Stomach (tissue), 9 donors: ENCODE measurements around the gene CA12. TPM values are rescaled to one million over a fixed set of nuclear protein-coding genes. Genes with fewer than 3 reads are reported as not detected.
A peak's percentile ranks its signal among the peaks of the same experiment; 100 is the strongest.

ENCODE experiments used
- DNase-seq, 2 donors: peaks; one replicate each; pipeline versions ENCODE4 v3.0.0 to v3.0.0-alpha.2; 2013 to 2019
- H3K27ac ChIP-seq, 5 donors: fragments of 200-600 bp in 4 of 5; sonication (generic) in 4 of 5; one replicate each; pipeline ENCODE4 v1.5.1; 2013 to 2019; ENCODE audit warnings: mild to moderate bottlenecking in 1 of 5, moderate library complexity in 1 of 5
- H3K27me3 ChIP-seq, 3 donors: fragments of 200-600 bp; sonication (generic); one replicate each; pipeline ENCODE4 v1.5.1; 2017 to 2019; ENCODE audit warnings: mixed run types in 1 of 3
- H3K36me3 ChIP-seq, 4 donors: fragments of 200-600 bp; sonication (generic); 1 replicate in 3 of 4; 2 replicates in 1 of 4; pipeline ENCODE4 v1.5.1; 2016 to 2019
- H3K4me1 ChIP-seq, 4 donors: fragments of 200-600 bp; sonication (generic); one replicate each; pipeline ENCODE4 v1.5.1; 2016 to 2019
- H3K4me3 ChIP-seq, 4 donors: fragments of 200-600 bp; sonication (generic) in 3 of 4; one replicate each; pipeline ENCODE4 v1.5.1; 2016 to 2019; ENCODE audit warnings: mild to moderate bottlenecking in 1 of 4
- H3K9me3 ChIP-seq, 4 donors: fragments of 200-600 bp; sonication (generic); one replicate each; pipeline ENCODE4 v1.5.1; 2016 to 2019
- EP300 ChIP-seq: sonication (generic); formaldehyde crosslinking; IDR thresholded peaks from one replicate; pipeline ENCODE4 v1.6.1; 2017; ENCODE audit warnings: antibody characterized with exemption
- POLR2A ChIP-seq, 4 donors: fragments of 450-650 bp; IDR thresholded peaks; one replicate each; pipeline ENCODE4 v1.6.1; 2016; ENCODE audit warnings: antibody characterized with exemption in 4 of 4, control low read depth in 2 of 4, mild to moderate bottlenecking in 1 of 4, moderate library complexity in 1 of 4
- POLR2AphosphoS5 ChIP-seq, 3 donors: sonication (generic); formaldehyde crosslinking; IDR thresholded peaks; one replicate each; pipeline ENCODE4 v1.6.1; 2016; ENCODE audit warnings: antibody characterized with exemption in 3 of 3
- WGBS, 5 donors: extraction: QIAGEN DNeasy Blood & Tissue Kit in 3 of 5; methylation state at CpG; one replicate each; pipeline versions ENCODE4 v1.1.5 to v1.1.7; 2013 to 2018; 5-methylcytosine and 5-hydroxymethylcytosine counted together
- intact Hi-C: fragments of 100-400 bp; cut with DNase I; formaldehyde crosslinking; loops from one replicate; pipeline ENCODE4 v1.15.1; 2023; ENCODE audit warnings: low total_unique reads
- polyA plus RNA-seq, 3 donors: library from polyadenylated mRNA; stranded (reverse); fragments of 200-250 nt; gene quantifications; one replicate each; pipeline ENCODE4 v1.2.3, GENCODE V29; 2013
- total RNA-seq, 5 donors: library from RNA; depleted of rRNA; stranded (reverse); fragments of >200 nt; gene quantifications; one replicate each; pipeline versions ENCODE4 v1.1.0 to v1.2.3, GENCODE V29; 2014 to 2016
- TF ChIP-seq, protein P1 (sequence below), 7 experiments: fragments of 450-650 bp in 4 of 7; fragments of 200-600 bp in 3 of 7; sonication (generic) in 3 of 7; IDR thresholded peaks; one replicate each; pipeline ENCODE4 v1.5.1; 2016 to 2019; ENCODE audit warnings: antibody characterized with exemption in 7 of 7, control low read depth in 2 of 7, mild to moderate bottlenecking in 1 of 7
- donor health status: healthy with polysubstance abuse.
- donor health status: Bipolar disorder and iron deficiency.
- donor health status: healthy.

CA12 gene
- total and polyA plus RNA-seq, 8 donors, result 0.46 to 58.8 (median 7.7) TPM

- Histone ChIP-seq H3K4me3 (no peak overlapping the region), H3K4me1 (peaks cover 37 to 74% (median 51%) of the 10 kb centered on the region in 4 donors), H3K9me3 (no peaks in the 10 kb centered on the region), H3K27me3 (no peaks in the 10 kb centered on the region), H3K36me3 (no peaks in the 10 kb centered on the region), H3K27ac (peak overlapping the region in 2 of 5 donors; percentile 76 to 89)
- TF ChIP-seq POLR2A (IDR thresholded peaks at IDR 0.05), result no peak
- TF ChIP-seq, protein P1, sequence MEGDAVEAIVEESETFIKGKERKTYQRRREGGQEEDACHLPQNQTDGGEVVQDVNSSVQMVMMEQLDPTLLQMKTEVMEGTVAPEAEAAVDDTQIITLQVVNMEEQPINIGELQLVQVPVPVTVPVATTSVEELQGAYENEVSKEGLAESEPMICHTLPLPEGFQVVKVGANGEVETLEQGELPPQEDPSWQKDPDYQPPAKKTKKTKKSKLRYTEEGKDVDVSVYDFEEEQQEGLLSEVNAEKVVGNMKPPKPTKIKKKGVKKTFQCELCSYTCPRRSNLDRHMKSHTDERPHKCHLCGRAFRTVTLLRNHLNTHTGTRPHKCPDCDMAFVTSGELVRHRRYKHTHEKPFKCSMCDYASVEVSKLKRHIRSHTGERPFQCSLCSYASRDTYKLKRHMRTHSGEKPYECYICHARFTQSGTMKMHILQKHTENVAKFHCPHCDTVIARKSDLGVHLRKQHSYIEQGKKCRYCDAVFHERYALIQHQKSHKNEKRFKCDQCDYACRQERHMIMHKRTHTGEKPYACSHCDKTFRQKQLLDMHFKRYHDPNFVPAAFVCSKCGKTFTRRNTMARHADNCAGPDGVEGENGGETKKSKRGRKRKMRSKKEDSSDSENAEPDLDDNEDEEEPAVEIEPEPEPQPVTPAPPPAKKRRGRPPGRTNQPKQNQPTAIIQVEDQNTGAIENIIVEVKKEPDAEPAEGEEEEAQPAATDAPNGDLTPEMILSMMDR (IDR thresholded peaks at IDR 0.05), result no peak
- TF ChIP-seq EP300, result no peak
- TF ChIP-seq POLR2AphosphoS5 (IDR thresholded peaks at IDR 0.05), result no peak
- 87 to 93% (median 89%) methylated on average over 3 of the region's 3 CpGs for WGBS, 5 donors
- DNase-seq, result no peak
- intact Hi-C loops, result no loop called here
Measured at GRCh38 chr15:63369296-63369695, 12.3 kb downstream of the CA12 start.

- TF ChIP-seq EP300 (no peak), POLR2A (IDR thresholded peaks at IDR 0.05) (no peak), POLR2AphosphoS5 (IDR thresholded peaks at IDR 0.05) (no peak)
- TF ChIP-seq, protein P1 (IDR thresholded peaks at IDR 0.05), result no peak
- peaks cover 36 to 73% (median 49%) of the 10 kb centered on the region in 4 donors for H3K4me1 ChIP-seq
- H3K36me3 ChIP-seq, result no peaks in the 10 kb centered on the region
- H3K27ac ChIP-seq, result peak overlapping the region; percentile 44 to 89 (median 76)
- no peak for DNase-seq
- H3K27me3 ChIP-seq, result no peaks in the 10 kb centered on the region
- no peak overlapping the region for H3K4me3 ChIP-seq
- no peaks in the 10 kb centered on the region for H3K9me3 ChIP-seq
- WGBS, 5 donors, result 83 to 93% (median 90%) methylated on average over 7 of the region's 7 CpGs
- intact Hi-C loops, result no loop called here
Measured at GRCh38 chr15:63368503-63368902, 13.1 kb downstream of the CA12 start.

DNA sequence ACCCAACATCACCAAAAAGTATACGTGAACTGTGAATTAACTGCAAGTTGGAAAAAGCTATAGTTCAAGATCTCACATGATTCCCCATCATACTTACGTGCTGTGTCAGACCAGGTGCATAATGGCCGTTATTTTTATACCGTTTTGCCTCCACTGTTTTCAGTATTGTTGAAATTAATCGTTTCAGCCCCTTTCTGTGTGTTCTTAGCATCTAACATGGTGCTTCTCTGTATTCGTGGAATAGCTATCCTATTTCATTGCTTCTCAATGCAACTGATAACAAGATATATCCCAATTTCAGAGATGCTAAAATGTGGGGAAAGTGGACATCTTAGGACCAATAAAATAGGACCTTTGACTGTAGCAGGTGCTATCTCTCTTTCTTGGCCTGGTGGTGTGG is 13.7 kb downstream of the CA12 start:
- peak overlapping the region; percentile 44 to 89 (median 76) for H3K27ac ChIP-seq
- no peaks in the 10 kb centered on the region for H3K9me3 ChIP-seq
- intact Hi-C loops, result no loop called here
- WGBS, 5 donors, result 57 to 70% (median 62%) methylated on average over 6 of the region's 6 CpGs
- no peak for TF ChIP-seq POLR2AphosphoS5 (IDR thresholded peaks at IDR 0.05)
- no peaks in the 10 kb centered on the region for H3K36me3 ChIP-seq
- no peaks in the 10 kb centered on the region for H3K27me3 ChIP-seq
- peaks cover 39 to 75% (median 52%) of the 10 kb centered on the region in 4 donors for H3K4me1 ChIP-seq
- DNase-seq, result no peak
- no peak overlapping the region for H3K4me3 ChIP-seq

GRCh38 chr15:63367390-63367789 is 14.3 kb downstream of the CA12 start:
- TF ChIP-seq POLR2AphosphoS5 (IDR thresholded peaks at IDR 0.05), result peak in 2 of 3 donors; percentile 19 to 30
- TF ChIP-seq, protein P1 (IDR thresholded peaks at IDR 0.05), result no peak
- intact Hi-C loops, result no loop called here
- H3K36me3 ChIP-seq, result no peaks in the 10 kb centered on the region
- H3K9me3 ChIP-seq, result no peaks in the 10 kb centered on the region
- peak in 1 of 2 donors; percentile 62 for DNase-seq
- H3K27me3 ChIP-seq, result no peaks in the 10 kb centered on the region
- H3K27ac ChIP-seq, result peak overlapping the region; percentile 69 to 89 (median 76)
- H3K4me1 ChIP-seq, result peaks cover 34 to 75% (median 49%) of the 10 kb centered on the region in 4 donors
- 36 to 52% (median 41%) methylated on average over 2 of the region's 2 CpGs for WGBS, 5 donors
- no peak overlapping the region for H3K4me3 ChIP-seq

GRCh38 chr15:63366451-63366850 is 15.2 kb downstream of the CA12 start:
- Histone ChIP-seq H3K27ac (peak overlapping the region in 4 of 5 donors; percentile 69 to 89 (median 76)), H3K9me3 (no peaks in the 10 kb centered on the region), H3K36me3 (no peaks in the 10 kb centered on the region), H3K27me3 (no peaks in the 10 kb centered on the region), H3K4me1 (peaks cover 28 to 78% (median 47%) of the 10 kb centered on the region in 4 donors), H3K4me3 (no peak overlapping the region)
- TF ChIP-seq, protein P1 (IDR thresholded peaks at IDR 0.05), result no peak
- TF ChIP-seq POLR2A (IDR thresholded peaks at IDR 0.05) (no peak), POLR2AphosphoS5 (IDR thresholded peaks at IDR 0.05) (no peak), EP300 (no peak)
- WGBS, 5 donors, result 78 to 92% (median 85%) methylated on average over 2 of the region's 2 CpGs
- no peak for DNase-seq
- intact Hi-C loops, result no loop called here
